SJSA1 (cell line): ENCODE data around the gene CIB4. TPM values are rescaled to one million over a fixed set of nuclear protein-coding genes. Genes with fewer than 3 reads are reported as not detected.

ENCODE experiments used
- DNase-seq, 2 experiments: peaks; one replicate each; pipeline ENCODE4 v3.0.0-alpha.2; 2015 to 2020; ENCODE audit warnings: low spot score in 2 of 2, low read depth in 1 of 2
- H3K27ac ChIP-seq: fragments of 250-450 bp; sonication (Bioruptor Pico); 2 replicates; pipeline ENCODE4 v1.5.1; 2020; ENCODE audit warnings: mild to moderate bottlenecking, moderate library complexity
- H3K27me3 ChIP-seq: fragments of 250-450 bp; sonication (Bioruptor Pico); replicated peaks from 2 replicates; pipeline ENCODE4 v1.5.1; 2020; ENCODE audit warnings: mild to moderate bottlenecking, moderate library complexity
- H3K36me3 ChIP-seq: fragments of 250-450 bp; sonication (Bioruptor Pico); 2 replicates; pipeline ENCODE4 v1.5.1; 2020; ENCODE audit warnings: mild to moderate bottlenecking
- H3K4me1 ChIP-seq: fragments of 250-450 bp; sonication (Bioruptor Pico); replicated peaks from 2 replicates; pipeline ENCODE4 v1.6.1; 2021; ENCODE audit warnings: mild to moderate bottlenecking
- H3K4me3 ChIP-seq: fragments of 250-450 bp; sonication (Bioruptor Pico); 2 replicates; pipeline ENCODE4 v1.5.1; 2020; ENCODE audit warnings: mild to moderate bottlenecking
- H3K9me3 ChIP-seq: fragments of 250-450 bp; sonication (Bioruptor Pico); replicated peaks from 2 replicates; pipeline ENCODE4 v1.5.1; 2020; ENCODE audit warnings: mild to moderate bottlenecking
- total RNA-seq: library from RNA; depleted of rRNA; stranded (reverse); fragments of >200 nt; shearing (Covaris generic); gene quantifications from 2 replicates; pipeline ENCODE4 v1.2.3, GENCODE V29; 2014

CIB4 gene
- total RNA-seq, 1 experiment from 2014 or later, result not detected

GRCh38 chr2:26608557-26608956 is 32.6 kb downstream of the CIB4 start:
- H3K27me3 ChIP-seq, result peaks cover 13% of the 10 kb centered on the region
- no peak overlapping the region for H3K4me3 ChIP-seq
- no peaks in the 10 kb centered on the region for H3K4me1 ChIP-seq
- H3K27ac ChIP-seq, result no peak overlapping the region
- DNase-seq, result peak in 1 of 2 experiments; percentile 36
- no peaks in the 10 kb centered on the region for H3K9me3 ChIP-seq
- no peaks in the 10 kb centered on the region for H3K36me3 ChIP-seq

- H3K4me3 ChIP-seq, result no peak overlapping the region
- peak in 1 of 2 experiments; percentile 26 for DNase-seq
- peaks cover 11% of the 10 kb centered on the region for H3K27me3 ChIP-seq
- H3K36me3 ChIP-seq, result no peaks in the 10 kb centered on the region
- no peak overlapping the region for H3K27ac ChIP-seq
- no peaks in the 10 kb centered on the region for H3K9me3 ChIP-seq
- no peaks in the 10 kb centered on the region for H3K4me1 ChIP-seq
These were observed 33.5 kb downstream of the CIB4 start for GRCh38 chr2:26607698-26608097.

GRCh38 chr2:26606847-26607190 is 34.3 kb downstream of the CIB4 start:
- Histone ChIP-seq H3K36me3 (no peaks in the 10 kb centered on the region), H3K27me3 (peaks cover 11% of the 10 kb centered on the region), H3K4me3 (no peak overlapping the region), H3K4me1 (no peaks in the 10 kb centered on the region), H3K27ac (no peak overlapping the region), H3K9me3 (no peaks in the 10 kb centered on the region)
- peak in 1 of 2 experiments; percentile 13 for DNase-seq

GRCh38 chr2:26605999-26606846 is 34.9 kb downstream of the CIB4 start:
- H3K27me3 ChIP-seq, result peaks cover 6% of the 10 kb centered on the region
- no peak overlapping the region for H3K4me3 ChIP-seq
- peak in 1 of 2 experiments; percentile 33 for DNase-seq

GRCh38 chr2:26605195-26605998 is 35.8 kb downstream of the CIB4 start:
- H3K27ac ChIP-seq, result no peak overlapping the region
- no peaks in the 10 kb centered on the region for H3K36me3 ChIP-seq
- peaks cover 5% of the 10 kb centered on the region; the same call in 1 of the 2 replicates for H3K27me3 ChIP-seq
- no peaks in the 10 kb centered on the region for H3K4me1 ChIP-seq
- no peaks in the 10 kb centered on the region for H3K9me3 ChIP-seq
- H3K4me3 ChIP-seq, result no peak overlapping the region
- DNase-seq, result peak; percentile 34 to 40

More at GRCh38 chr2:26605999-26606846, 34.9 kb downstream of the CIB4 start:
- Histone ChIP-seq H3K36me3 (no peaks in the 10 kb centered on the region), H3K27ac (no peak overlapping the region), H3K9me3 (no peaks in the 10 kb centered on the region), H3K4me1 (no peaks in the 10 kb centered on the region)

- no peak overlapping the region for H3K27ac ChIP-seq
- peak in 1 of 2 experiments; percentile 6 for DNase-seq
- H3K27me3 ChIP-seq, result peaks cover 9% of the 10 kb centered on the region; the same call in 1 of the 2 replicates
- H3K4me1 ChIP-seq, result no peaks in the 10 kb centered on the region
- H3K9me3 ChIP-seq, result no peaks in the 10 kb centered on the region
- H3K4me3 ChIP-seq, result no peak overlapping the region
- H3K36me3 ChIP-seq, result no peaks in the 10 kb centered on the region
These were observed 38.6 kb downstream of the CIB4 start for GRCh38 chr2:26602575-26602974.

- Histone ChIP-seq H3K27me3 (peaks cover 36% of the 10 kb centered on the region), H3K4me1 (no peaks in the 10 kb centered on the region), H3K36me3 (no peaks in the 10 kb centered on the region), H3K9me3 (no peaks in the 10 kb centered on the region), H3K27ac (no peak overlapping the region), H3K4me3 (no peak overlapping the region)
- DNase-seq, result no peak
These were observed 41.8 kb downstream of the CIB4 start for GRCh38 chr2:26599387-26599786.

GRCh38 chr2:26598996-26599373 is 42.2 kb downstream of the CIB4 start:
- DNase-seq, result no peak
- no peaks in the 10 kb centered on the region for H3K4me1 ChIP-seq
- H3K27ac ChIP-seq, result no peak overlapping the region
- no peaks in the 10 kb centered on the region for H3K36me3 ChIP-seq
- no peak overlapping the region for H3K4me3 ChIP-seq
- no peaks in the 10 kb centered on the region for H3K9me3 ChIP-seq
- H3K27me3 ChIP-seq, result peaks cover 38% of the 10 kb centered on the region

- H3K36me3 ChIP-seq, result no peaks in the 10 kb centered on the region
- no peak overlapping the region for H3K4me3 ChIP-seq
- peak in 1 of 2 experiments; percentile 36 for DNase-seq
- H3K27ac ChIP-seq, result no peak overlapping the region
- no peaks in the 10 kb centered on the region for H3K9me3 ChIP-seq
- peaks cover 43% of the 10 kb centered on the region for H3K27me3 ChIP-seq
- H3K4me1 ChIP-seq, result no peaks in the 10 kb centered on the region
These were observed 42.7 kb downstream of the CIB4 start for GRCh38 chr2:26598336-26598995.

- no peak for DNase-seq
- H3K4me3 ChIP-seq, result no peak overlapping the region
- no peaks in the 10 kb centered on the region for H3K4me1 ChIP-seq
- H3K9me3 ChIP-seq, result no peaks in the 10 kb centered on the region
- H3K27ac ChIP-seq, result no peak overlapping the region
- peaks cover 48% of the 10 kb centered on the region for H3K27me3 ChIP-seq
- H3K36me3 ChIP-seq, result no peaks in the 10 kb centered on the region
These were observed 44.0 kb downstream of the CIB4 start for GRCh38 chr2:26597197-26597596.

- Histone ChIP-seq H3K27ac (no peak overlapping the region), H3K36me3 (no peaks in the 10 kb centered on the region), H3K27me3 (peaks cover 60% of the 10 kb centered on the region), H3K9me3 (no peaks in the 10 kb centered on the region), H3K4me1 (no peaks in the 10 kb centered on the region), H3K4me3 (no peak overlapping the region)
- DNase-seq, result peak in 1 of 2 experiments; percentile 9
These were observed 46.0 kb downstream of the CIB4 start for GRCh38 chr2:26595146-26595545.

- Histone ChIP-seq H3K27me3 (peaks cover 63% of the 10 kb centered on the region), H3K27ac (no peak overlapping the region), H3K4me1 (no peaks in the 10 kb centered on the region), H3K9me3 (no peaks in the 10 kb centered on the region), H3K36me3 (no peaks in the 10 kb centered on the region), H3K4me3 (no peak overlapping the region)
- DNase-seq, result peak in 1 of 2 experiments; percentile 22
These were observed 49.3 kb downstream of the CIB4 start for GRCh38 chr2:26591619-26592505.
